Hepatocyte (in vitro differentiated cells): Measurements from ENCODE around the gene KCNS3. TPM values are rescaled to one million over a fixed set of nuclear protein-coding genes. Genes with fewer than 3 reads are reported as not detected.
"Not testable (repeated sequence)": the region's sequence is repeated elsewhere in the genome, so short reads cannot be mapped to it uniquely, and the experiment has no call there.

ENCODE experiments used
- DNase-seq: peaks from one replicate; pipeline ENCODE4 v3.0.0-alpha.2; 2016; ENCODE audit warnings: low spot score
- H2AFZ ChIP-seq: fragments of 200-600 bp; sonication (generic); 2 replicates; pipeline ENCODE4 v1.6.0; 2016; ENCODE audit warnings: antibody characterized with exemption, mild to moderate bottlenecking
- H3K27ac ChIP-seq: fragments of 200-600 bp; sonication (generic); 2 replicates; pipeline ENCODE4 v1.5.1; 2016; ENCODE audit warnings: mild to moderate bottlenecking
- H3K27me3 ChIP-seq: fragments of 200-600 bp; sonication (generic); 2 replicates; pipeline ENCODE4 v1.6.1; 2016
- H3K36me3 ChIP-seq: fragments of 200-600 bp; sonication (generic); replicated peaks from 2 replicates; pipeline ENCODE4 v1.5.1; 2016; ENCODE audit warnings: low read depth; ENCODE audit not compliant: insufficient read depth
- H3K4me1 ChIP-seq: fragments of 200-600 bp; sonication (generic); 2 replicates; pipeline ENCODE4 v1.5.1; 2016; ENCODE audit warnings: mild to moderate bottlenecking, moderate library complexity; ENCODE audit not compliant: insufficient read depth
- H3K4me2 ChIP-seq: fragments of 200-600 bp; sonication (generic); 2 replicates; pipeline ENCODE4 v1.6.0; 2016
- H3K4me3 ChIP-seq: fragments of 200-600 bp; sonication (generic); 2 replicates; pipeline ENCODE4 v1.5.1; 2016; ENCODE audit warnings: mild to moderate bottlenecking
- H3K79me2 ChIP-seq: fragments of 200-600 bp; sonication (generic); 2 replicates; pipeline ENCODE4 v1.6.0; 2017; ENCODE audit warnings: mild to moderate bottlenecking
- H3K9me2 ChIP-seq: fragments of 200-600 bp; sonication (generic); replicated peaks from 2 replicates; pipeline ENCODE4 v1.6.0; 2017; ENCODE audit warnings: mild to moderate bottlenecking; ENCODE audit not compliant: insufficient read depth
- H3K9me3 ChIP-seq: fragments of 200-600 bp; sonication (generic); 2 replicates; pipeline ENCODE4 v1.5.1; 2016; ENCODE audit warnings: low read depth, mild to moderate bottlenecking
- H4K20me1 ChIP-seq: fragments of 200-600 bp; sonication (generic); 2 replicates; pipeline ENCODE4 v1.6.0; 2016; ENCODE audit warnings: mild to moderate bottlenecking; ENCODE audit not compliant: insufficient read depth, poor library complexity, severe bottlenecking
- CTCF ChIP-seq: fragments of 200-600 bp; sonication (generic); IDR thresholded peaks from 2 replicates; pipeline ENCODE4 v1.5.1; 2016; ENCODE audit warnings: antibody characterized with exemption, mild to moderate bottlenecking; ENCODE audit not compliant: poor library complexity
- EZH2 ChIP-seq: fragments of 200-600 bp; sonication (generic); IDR thresholded peaks from 2 replicates; pipeline ENCODE4 v1.6.1; 2016; ENCODE audit warnings: antibody characterized with exemption, mild to moderate bottlenecking, borderline replicate concordance
- EZH2phosphoT487 ChIP-seq: fragments of 200-600 bp; sonication (generic); IDR thresholded peaks from one replicate; pipeline ENCODE4 v1.6.1; 2018; ENCODE audit warnings: antibody characterized with exemption, mild to moderate bottlenecking, low read depth, moderate library complexity; ENCODE audit not compliant: unreplicated experiment, severe bottlenecking
- WGBS: methylation state at CpG from one replicate; pipeline ENCODE4 v1.1.6; 2016; ENCODE audit warnings: low lambda C conversion rate; ENCODE audit errors: missing lambda C conversion rate; 5-methylcytosine and 5-hydroxymethylcytosine counted together
- polyA plus RNA-seq: library from polyadenylated mRNA; unstranded; fragments of >200 nt; fragmentation: Nextera tagmentation; extraction: Ambion mirVana; gene quantifications from 2 replicates; pipeline ENCODE4 v1.2.1, GENCODE V29; 2016
- total RNA-seq: library from RNA; depleted of rRNA; stranded (reverse); fragments of >200 nt; gene quantifications from 2 replicates; pipeline ENCODE4 v1.2.3, GENCODE V29; 2014

The KCNS3 gene
- total and polyA plus RNA-seq, 2 experiments from 2014 or later = 4.8 TPM

GRCh38 chr2:17961789-17962188 lies 83.3 kb downstream of the KCNS3 start:
- Histone ChIP-seq H3K27ac (no peak overlapping the region), H3K9me3 (no peaks in the 10 kb centered on the region), H3K4me1 (no peaks in the 10 kb centered on the region), H3K27me3 (no peaks in the 10 kb centered on the region), H3K9me2 (no peaks in the 10 kb centered on the region), H3K4me2 (no peak overlapping the region), H3K79me2 (no peaks in the 10 kb centered on the region), H4K20me1 (no peaks in the 10 kb centered on the region), H3K4me3 (no peak overlapping the region), H3K36me3 (no peaks in the 10 kb centered on the region), H2AFZ (no peak overlapping the region)
- 100% methylated on average over 2 of the region's 2 CpGs for WGBS
- no peak for DNase-seq
- TF ChIP-seq EZH2phosphoT487 (no peak), CTCF (no peak), EZH2 (no peak)

GRCh38 chr2:17962876-17963275 lies 84.4 kb downstream of the KCNS3 start:
- H3K4me1 ChIP-seq = no peaks in the 10 kb centered on the region
- H3K79me2 ChIP-seq = no peaks in the 10 kb centered on the region
- H3K4me3 ChIP-seq = no peak overlapping the region
- no peak for TF ChIP-seq EZH2
- TF ChIP-seq EZH2phosphoT487 = no peak
- no peak for TF ChIP-seq CTCF
- H3K9me3 ChIP-seq = no peaks in the 10 kb centered on the region
- peak; percentile 16 for DNase-seq
- no peaks in the 10 kb centered on the region for H3K36me3 ChIP-seq
- WGBS = 21% methylated on average over 2 of the region's 2 CpGs
- H3K27ac ChIP-seq = no peak overlapping the region
- no peaks in the 10 kb centered on the region for H3K27me3 ChIP-seq
- no peaks in the 10 kb centered on the region for H4K20me1 ChIP-seq
- H3K4me2 ChIP-seq = no peak overlapping the region
- H3K9me2 ChIP-seq = no peaks in the 10 kb centered on the region
- H2AFZ ChIP-seq = no peak overlapping the region

- not testable (repeated sequence) for H3K4me1 ChIP-seq, H3K27me3 ChIP-seq, DNase-seq, H3K79me2 ChIP-seq, H2AFZ ChIP-seq, H3K36me3 ChIP-seq, H3K27ac ChIP-seq, H3K9me2 ChIP-seq, H3K4me2 ChIP-seq, H4K20me1 ChIP-seq, H3K9me3 ChIP-seq, H3K4me3 ChIP-seq
- WGBS = no CpG with 5 or more reads among the region's 16 CpGs
Measured at GRCh38 chr2:17963571-17963970, 85.1 kb downstream of the KCNS3 start.

GRCh38 chr2:17965196-17965595 lies 86.7 kb downstream of the KCNS3 start:
- no peak for TF ChIP-seq CTCF
- no peak for TF ChIP-seq EZH2
- no peak for TF ChIP-seq EZH2phosphoT487
- 90% methylated on average over 3 of the region's 3 CpGs for WGBS
- no peak for DNase-seq
- Histone ChIP-seq H4K20me1 (no peaks in the 10 kb centered on the region), H3K4me2 (no peak overlapping the region), H3K9me2 (no peaks in the 10 kb centered on the region), H3K79me2 (no peaks in the 10 kb centered on the region), H2AFZ (no peak overlapping the region), H3K27me3 (no peaks in the 10 kb centered on the region), H3K4me3 (no peak overlapping the region), H3K9me3 (no peaks in the 10 kb centered on the region), H3K36me3 (no peaks in the 10 kb centered on the region), H3K27ac (no peak overlapping the region), H3K4me1 (no peaks in the 10 kb centered on the region)
